HepG2 (cell line): Measurements from ENCODE around the gene IKZF3. TPM values are rescaled to one million over a fixed set of nuclear protein-coding genes. Genes with fewer than 3 reads are reported as not detected.

ENCODE experiments used
- GATA4 ChIP-seq: sonication (generic); IDR thresholded peaks from 2 replicates; pipeline ENCODE4 v1.6.1; 2016; ENCODE audit warnings: antibody characterized with exemption, low read depth, borderline replicate concordance
- HCFC1 ChIP-seq: fragments of 150-350 bp; IDR thresholded peaks from 2 replicates; pipeline ENCODE4 v1.6.1; 2014; ENCODE audit warnings: low read depth, low read length
- HNF4A ChIP-seq: sonication (generic); formaldehyde crosslinking; IDR thresholded peaks from 2 replicates; pipeline ENCODE4 v1.4.0; 2020; ENCODE audit warnings: missing genetic modification reagents
- NFKB2 ChIP-seq: sonication (generic); formaldehyde crosslinking; IDR thresholded peaks from 2 replicates; pipeline ENCODE4 v1.4.0; 2020; ENCODE audit warnings: missing genetic modification reagents, borderline replicate concordance
- NR2F6 ChIP-seq, 2 experiments: IDR thresholded peaks; 2 replicates each; pipeline ENCODE4 v1.6.1; 2016; ENCODE audit warnings: antibody characterized with exemption in 1 of 2, mild to moderate bottlenecking in 1 of 2
- PCBP2 ChIP-seq: fragments of 200-400 bp; formaldehyde crosslinking; optimal IDR thresholded peaks from 2 replicates; pipeline ENCODE3; 2018; ENCODE audit warnings: low read length, low read depth; ENCODE audit not compliant: poor library complexity, severe bottlenecking
- ZNF333 ChIP-seq: sonication (generic); formaldehyde crosslinking; IDR thresholded peaks from 2 replicates; pipeline ENCODE4 v1.4.0; 2020; ENCODE audit warnings: mild to moderate bottlenecking, missing genetic modification reagents, borderline replicate concordance
- ZNF337 ChIP-seq: sonication (generic); formaldehyde crosslinking; IDR thresholded peaks from 2 replicates; pipeline ENCODE4 v1.5.1; 2020; ENCODE audit warnings: missing genetic modification reagents, low read depth, mild to moderate bottlenecking, borderline replicate concordance
- ZNF460 ChIP-seq: sonication (generic); formaldehyde crosslinking; IDR thresholded peaks from 2 replicates; pipeline ENCODE4 v1.5.1; 2020; ENCODE audit warnings: missing genetic modification reagents, mild to moderate bottlenecking, borderline replicate concordance
- ZNF550 ChIP-seq: sonication (generic); formaldehyde crosslinking; IDR thresholded peaks from 2 replicates; pipeline ENCODE4 v1.4.0; 2020; ENCODE audit warnings: mild to moderate bottlenecking, missing genetic modification reagents, borderline replicate concordance
- ZNF567 ChIP-seq: sonication (generic); formaldehyde crosslinking; IDR thresholded peaks from 2 replicates; pipeline ENCODE4 v1.8.1; 2023; ENCODE audit warnings: mild to moderate bottlenecking, missing genetic modification reagents, borderline replicate concordance
- ZNF607 ChIP-seq: sonication (generic); formaldehyde crosslinking; IDR thresholded peaks from 2 replicates; pipeline ENCODE4 v1.5.1; 2020; ENCODE audit warnings: missing genetic modification reagents, mild to moderate bottlenecking, borderline replicate concordance
- ZNF616 ChIP-seq: sonication (generic); formaldehyde crosslinking; IDR thresholded peaks from 2 replicates; pipeline ENCODE4 v1.5.0; 2020; ENCODE audit warnings: low read depth, mild to moderate bottlenecking, missing genetic modification reagents
- ZNF678 ChIP-seq: sonication (generic); formaldehyde crosslinking; IDR thresholded peaks from 2 replicates; pipeline ENCODE4 v1.4.0; 2020; ENCODE audit warnings: mild to moderate bottlenecking, missing genetic modification reagents
- ZNF703 ChIP-seq: sonication (generic); formaldehyde crosslinking; IDR thresholded peaks from 2 replicates; pipeline ENCODE4 v1.5.1; 2020; ENCODE audit warnings: missing genetic modification reagents, mild to moderate bottlenecking, moderate library complexity, borderline replicate concordance
- ZSCAN20 ChIP-seq: sonication (generic); formaldehyde crosslinking; IDR thresholded peaks from 2 replicates; pipeline ENCODE4 v1.4.0; 2020; ENCODE audit warnings: missing genetic modification reagents, mild to moderate bottlenecking, borderline replicate concordance
- polyA plus RNA-seq, 8 experiments: library from polyadenylated mRNA; depleted of rRNA in 3 of 8; stranded (reverse) in 7 of 8; unstranded in 1 of 8; fragments of >200 nt; fragmentation: Illumina TruSeq in 4 of 8; extraction: Trizol in 4 of 8; gene quantifications; 2 replicates each; pipeline versions ENCODE4 v1.2.1 to v1.2.3, GENCODE V29; 2011 to 2016; ENCODE audit warnings: low read depth in 4 of 8, missing spikeins in 1 of 8, mixed read lengths in 1 of 8; ENCODE audit not compliant: insufficient read depth in 1 of 8
- total RNA-seq, 5 experiments: library from RNA; depleted of rRNA; stranded (reverse); fragments of >200 nt; fragmentation: Illumina TruSeq; extraction: Trizol; gene quantifications; 2 replicates each; pipeline ENCODE4 v1.2.3, GENCODE V29; 2016; ENCODE audit warnings: low read depth in 1 of 5
- TF ChIP-seq, protein P1 (sequence below): sonication (generic); formaldehyde crosslinking; IDR thresholded peaks from 2 replicates; pipeline ENCODE4 v1.4.0; 2020; ENCODE audit warnings: mild to moderate bottlenecking, missing genetic modification reagents
- TF ChIP-seq, protein P2 (sequence below): sonication (generic); formaldehyde crosslinking; IDR thresholded peaks from 2 replicates; pipeline ENCODE4 v1.4.0; 2020; ENCODE audit warnings: missing genetic modification reagents
- TF ChIP-seq, protein P3 (sequence below): sonication (generic); formaldehyde crosslinking; IDR thresholded peaks from 2 replicates; pipeline ENCODE4 v1.4.0; 2020; ENCODE audit warnings: missing genetic modification reagents, mild to moderate bottlenecking, borderline replicate concordance
- TF ChIP-seq, protein P4 (sequence below): sonication (generic); formaldehyde crosslinking; IDR thresholded peaks from 2 replicates; pipeline ENCODE4 v1.4.0; 2020; ENCODE audit warnings: missing genetic modification reagents, low read depth, mild to moderate bottlenecking, borderline replicate concordance
- TF ChIP-seq, protein P5 (sequence below): sonication (generic); formaldehyde crosslinking; IDR thresholded peaks from 2 replicates; pipeline ENCODE4 v1.4.0; 2020; ENCODE audit warnings: mild to moderate bottlenecking, missing genetic modification reagents

IKZF3 gene
- total and polyA plus RNA-seq, 2 of the 13 experiments (the other 11 are each of a cell fraction or from before 2014, with no cell fraction given): not detected

DNA sequence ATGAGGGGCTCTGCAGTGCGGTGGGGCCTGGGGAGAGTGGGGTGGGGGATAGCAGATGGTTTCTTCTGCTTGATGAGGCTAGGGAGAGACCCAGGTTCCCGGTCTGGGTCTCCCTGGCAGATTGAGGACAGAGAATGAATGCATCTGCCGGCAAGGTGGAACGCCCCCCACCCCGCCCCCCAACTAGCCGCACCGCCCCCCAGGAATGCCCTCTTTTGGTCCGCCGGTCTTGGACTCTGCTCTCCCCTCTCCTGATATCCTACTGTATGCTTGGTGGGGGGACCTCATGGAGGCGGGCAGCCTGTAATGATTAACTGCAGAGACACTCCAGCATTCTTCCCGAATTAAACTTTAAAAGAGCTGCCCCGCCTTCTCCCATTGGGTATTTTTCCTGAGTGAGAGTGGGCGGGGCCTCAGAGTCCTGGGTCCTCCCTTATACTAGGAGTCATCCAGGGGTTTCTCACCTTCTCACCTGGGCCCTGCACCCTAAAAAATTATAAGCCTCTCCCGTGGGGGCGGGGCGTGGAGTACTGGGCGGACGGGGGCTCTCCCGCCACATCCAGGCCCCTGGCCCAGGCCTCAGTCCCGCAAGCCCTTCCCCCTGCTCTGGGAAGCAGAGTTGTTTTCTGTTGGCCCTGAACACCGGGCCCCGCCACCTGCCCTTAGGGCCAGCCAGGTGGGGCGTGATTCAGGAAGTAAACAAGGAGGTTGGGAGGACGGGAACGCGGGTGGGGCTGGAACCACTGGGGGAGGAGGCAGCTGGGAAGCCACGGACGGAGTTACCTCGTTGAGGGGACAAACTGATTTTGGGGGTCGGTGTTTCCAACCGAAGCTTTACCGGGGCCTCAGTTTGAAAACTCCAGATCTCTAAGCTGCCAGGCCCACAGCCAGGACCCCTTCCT lies 124.9 kb downstream of the IKZF3 start (continued):
- TF ChIP-seq, protein P1, sequence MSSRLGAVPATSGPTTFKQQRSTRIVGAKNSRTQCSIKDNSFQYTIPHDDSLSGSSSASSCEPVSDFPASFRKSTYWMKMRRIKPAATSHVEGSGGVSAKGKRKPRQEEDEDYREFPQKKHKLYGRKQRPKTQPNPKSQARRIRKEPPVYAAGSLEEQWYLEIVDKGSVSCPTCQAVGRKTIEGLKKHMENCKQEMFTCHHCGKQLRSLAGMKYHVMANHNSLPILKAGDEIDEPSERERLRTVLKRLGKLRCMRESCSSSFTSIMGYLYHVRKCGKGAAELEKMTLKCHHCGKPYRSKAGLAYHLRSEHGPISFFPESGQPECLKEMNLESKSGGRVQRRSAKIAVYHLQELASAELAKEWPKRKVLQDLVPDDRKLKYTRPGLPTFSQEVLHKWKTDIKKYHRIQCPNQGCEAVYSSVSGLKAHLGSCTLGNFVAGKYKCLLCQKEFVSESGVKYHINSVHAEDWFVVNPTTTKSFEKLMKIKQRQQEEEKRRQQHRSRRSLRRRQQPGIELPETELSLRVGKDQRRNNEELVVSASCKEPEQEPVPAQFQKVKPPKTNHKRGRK (CRISPR knock-in tag): no peak
- TF ChIP-seq ZNF460 (CRISPR knock-in tag): peak; percentile 60; the same call in 1 of the 2 replicates
- 0 out of 2 replicates have a peak, but pooled peaks have one; percentile 44 for TF ChIP-seq ZNF703
- TF ChIP-seq GATA4: no peak; the same call in 1 of the 2 replicates
- no peak for TF ChIP-seq ZNF567 (CRISPR knock-in tag)
- peak; percentile 72 for TF ChIP-seq HNF4A (CRISPR knock-in tag)
- peak; percentile 43; the same call in 1 of the 2 replicates for TF ChIP-seq ZNF550 (CRISPR knock-in tag)
- no peak for TF ChIP-seq PCBP2
- TF ChIP-seq, protein P2, sequence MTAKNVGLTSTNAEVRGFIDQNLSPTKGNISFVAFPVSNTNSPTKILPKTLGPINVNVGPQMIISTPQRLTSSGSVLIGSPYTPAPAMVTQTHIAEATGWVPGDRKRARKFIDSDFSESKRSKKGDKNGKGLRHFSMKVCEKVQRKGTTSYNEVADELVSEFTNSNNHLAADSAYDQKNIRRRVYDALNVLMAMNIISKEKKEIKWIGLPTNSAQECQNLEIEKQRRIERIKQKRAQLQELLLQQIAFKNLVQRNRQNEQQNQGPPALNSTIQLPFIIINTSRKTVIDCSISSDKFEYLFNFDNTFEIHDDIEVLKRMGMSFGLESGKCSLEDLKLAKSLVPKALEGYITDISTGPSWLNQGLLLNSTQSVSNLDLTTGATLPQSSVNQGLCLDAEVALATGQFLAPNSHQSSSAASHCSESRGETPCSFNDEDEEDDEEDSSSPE (CRISPR knock-in tag): peak; percentile 78
- TF ChIP-seq ZSCAN20 (CRISPR knock-in tag): no peak
- TF ChIP-seq NR2F6 (IDR thresholded peaks at IDR 0.05): no peak; the same call in 1 of the 2 replicates
- peak; percentile 77; the same call in 1 of the 2 replicates for TF ChIP-seq NR2F6 (CRISPR knock-in tag; IDR thresholded peaks at IDR 0.05)
- TF ChIP-seq ZNF616: no peak
- TF ChIP-seq, protein P3, sequence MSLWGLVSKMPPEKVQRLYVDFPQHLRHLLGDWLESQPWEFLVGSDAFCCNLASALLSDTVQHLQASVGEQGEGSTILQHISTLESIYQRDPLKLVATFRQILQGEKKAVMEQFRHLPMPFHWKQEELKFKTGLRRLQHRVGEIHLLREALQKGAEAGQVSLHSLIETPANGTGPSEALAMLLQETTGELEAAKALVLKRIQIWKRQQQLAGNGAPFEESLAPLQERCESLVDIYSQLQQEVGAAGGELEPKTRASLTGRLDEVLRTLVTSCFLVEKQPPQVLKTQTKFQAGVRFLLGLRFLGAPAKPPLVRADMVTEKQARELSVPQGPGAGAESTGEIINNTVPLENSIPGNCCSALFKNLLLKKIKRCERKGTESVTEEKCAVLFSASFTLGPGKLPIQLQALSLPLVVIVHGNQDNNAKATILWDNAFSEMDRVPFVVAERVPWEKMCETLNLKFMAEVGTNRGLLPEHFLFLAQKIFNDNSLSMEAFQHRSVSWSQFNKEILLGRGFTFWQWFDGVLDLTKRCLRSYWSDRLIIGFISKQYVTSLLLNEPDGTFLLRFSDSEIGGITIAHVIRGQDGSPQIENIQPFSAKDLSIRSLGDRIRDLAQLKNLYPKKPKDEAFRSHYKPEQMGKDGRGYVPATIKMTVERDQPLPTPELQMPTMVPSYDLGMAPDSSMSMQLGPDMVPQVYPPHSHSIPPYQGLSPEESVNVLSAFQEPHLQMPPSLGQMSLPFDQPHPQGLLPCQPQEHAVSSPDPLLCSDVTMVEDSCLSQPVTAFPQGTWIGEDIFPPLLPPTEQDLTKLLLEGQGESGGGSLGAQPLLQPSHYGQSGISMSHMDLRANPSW (CRISPR knock-in tag): no peak
- no peak for TF ChIP-seq HCFC1
- peak; percentile 65; the same call in 1 of the 2 replicates for TF ChIP-seq NFKB2 (CRISPR knock-in tag)
- peak; percentile 79; the same call in 1 of the 2 replicates for TF ChIP-seq ZNF337 (CRISPR knock-in tag)
- TF ChIP-seq, protein P4, sequence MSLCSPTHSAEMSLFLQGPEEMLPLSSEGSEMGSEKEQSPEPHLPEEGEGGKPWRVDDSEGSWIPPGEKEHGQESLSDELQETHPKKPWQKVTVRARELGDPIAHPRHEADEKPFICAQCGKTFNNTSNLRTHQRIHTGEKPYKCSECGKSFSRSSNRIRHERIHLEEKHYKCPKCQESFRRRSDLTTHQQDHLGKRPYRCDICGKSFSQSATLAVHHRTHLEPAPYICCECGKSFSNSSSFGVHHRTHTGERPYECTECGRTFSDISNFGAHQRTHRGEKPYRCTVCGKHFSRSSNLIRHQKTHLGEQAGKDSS (CRISPR knock-in tag): 0 out of 2 replicates have a peak, but pooled peaks have one; percentile 29
- TF ChIP-seq, protein P5, sequence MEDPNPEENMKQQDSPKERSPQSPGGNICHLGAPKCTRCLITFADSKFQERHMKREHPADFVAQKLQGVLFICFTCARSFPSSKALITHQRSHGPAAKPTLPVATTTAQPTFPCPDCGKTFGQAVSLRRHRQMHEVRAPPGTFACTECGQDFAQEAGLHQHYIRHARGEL: no peak; the same call in 1 of the 2 replicates
- no peak for TF ChIP-seq ZNF678 (CRISPR knock-in tag)
- peak; percentile 95 for TF ChIP-seq ZNF333 (CRISPR knock-in tag)
- TF ChIP-seq ZNF607 (CRISPR knock-in tag): peak; percentile 41; the same call in 1 of the 2 replicates
